PC-9 (cell line): Measurements from ENCODE around the gene TMEM50A. TPM values are rescaled to one million over a fixed set of nuclear protein-coding genes. Genes with fewer than 3 reads are reported as not detected.
"Not testable (repeated sequence)": the region's sequence is repeated elsewhere in the genome, so short reads cannot be mapped to it uniquely, and the experiment has no call there.

Experiments
- BruUV-seq: library from RNA; stranded (reverse); fragments of 400-500 nt; replicated peaks from 2 replicates; lab custom pipeline; 2021; lab: Mats Ljungman, UMichigan
- CTCF ChIA-PET: fragments of 300-600 bp; sonication (Branson Sonifier 250); formaldehyde crosslinking; loops from one replicate; lab custom pipeline; 2022; ENCODE audit warnings: antibody characterized with exemption; lab: Charles Lee
- POLR2A ChIA-PET: fragments of 300-600 bp; sonication (Branson Sonifier 250); formaldehyde crosslinking; loops from one replicate; lab custom pipeline; 2022; ENCODE audit warnings: antibody characterized with exemption; ENCODE audit not compliant: unreplicated experiment; lab: Charles Lee
- DNase-seq, 2 experiments: peaks; one replicate each; pipeline versions ENCODE4 v3.0.0 to v3.0.0-alpha.2; 2015 to 2022; ENCODE audit warnings: mixed read lengths in 1 of 2
- H2AFZ ChIP-seq: fragments of 200-600 bp; sonication (generic); 2 replicates; pipeline ENCODE4 v1.8.1; 2017; ENCODE audit warnings: antibody characterized with exemption
- H3F3A ChIP-seq: fragments of 200-600 bp; sonication (generic); 2 replicates; pipeline ENCODE4 v1.8.1; 2017; ENCODE audit warnings: antibody characterized with exemption, mild to moderate bottlenecking, low read depth; ENCODE audit not compliant: insufficient read depth
- H3K27ac ChIP-seq: fragments of 200-600 bp; sonication (generic); 2 replicates; pipeline ENCODE4 v1.6.1; 2016; ENCODE audit warnings: mixed run types
- H3K27me3 ChIP-seq: fragments of 200-600 bp; sonication (generic); 2 replicates; pipeline ENCODE4 v1.6.1; 2016; ENCODE audit warnings: low read depth, mixed run types; ENCODE audit not compliant: insufficient read depth
- H3K36me3 ChIP-seq: fragments of 200-600 bp; sonication (generic); 2 replicates; pipeline ENCODE4 v1.6.1; 2016; ENCODE audit warnings: low read depth, mixed run types
- H3K4me1 ChIP-seq: fragments of 200-600 bp; sonication (generic); replicated peaks from 2 replicates; pipeline ENCODE4 v1.6.1; 2016; ENCODE audit warnings: mixed run types; ENCODE audit not compliant: insufficient read depth
- H3K4me2 ChIP-seq: fragments of 200-600 bp; sonication (generic); 2 replicates; pipeline ENCODE4 v1.6.1; 2017; ENCODE audit warnings: mixed run types
- H3K4me3 ChIP-seq: fragments of 200-600 bp; sonication (generic); 2 replicates; pipeline ENCODE4 v1.6.1; 2016; ENCODE audit warnings: mixed run types
- H3K79me2 ChIP-seq: fragments of 200-600 bp; sonication (generic); 2 replicates; pipeline ENCODE4 v1.6.1; 2017; ENCODE audit warnings: low read depth, mixed run types
- H3K9me2 ChIP-seq: fragments of 200-600 bp; sonication (generic); 2 replicates; pipeline ENCODE4 v1.8.1; 2017; ENCODE audit warnings: mild to moderate bottlenecking; ENCODE audit not compliant: insufficient read depth
- H3K9me3 ChIP-seq: fragments of 200-600 bp; sonication (generic); 2 replicates; pipeline ENCODE4 v1.8.1; 2016; ENCODE audit warnings: low read depth; ENCODE audit not compliant: insufficient read depth
- H4K20me1 ChIP-seq: fragments of 200-600 bp; sonication (generic); 2 replicates; pipeline ENCODE4 v1.8.1; 2017; ENCODE audit not compliant: insufficient read depth
- intact Hi-C: fragments of 100-400 bp; cut with micrococcal nuclease; formaldehyde crosslinking; loops from one replicate; pipeline ENCODE4 v1.10.0; 2022; ENCODE audit not compliant: unreplicated experiment
- total RNA-seq: library from RNA; stranded (reverse); gene quantifications from 2 replicates; pipeline ENCODE4 v1.2.3, GENCODE V29; 2021

Gene TMEM50A
- total RNA-seq, 1 experiment from 2014 or later: 81.9 TPM

DNA sequence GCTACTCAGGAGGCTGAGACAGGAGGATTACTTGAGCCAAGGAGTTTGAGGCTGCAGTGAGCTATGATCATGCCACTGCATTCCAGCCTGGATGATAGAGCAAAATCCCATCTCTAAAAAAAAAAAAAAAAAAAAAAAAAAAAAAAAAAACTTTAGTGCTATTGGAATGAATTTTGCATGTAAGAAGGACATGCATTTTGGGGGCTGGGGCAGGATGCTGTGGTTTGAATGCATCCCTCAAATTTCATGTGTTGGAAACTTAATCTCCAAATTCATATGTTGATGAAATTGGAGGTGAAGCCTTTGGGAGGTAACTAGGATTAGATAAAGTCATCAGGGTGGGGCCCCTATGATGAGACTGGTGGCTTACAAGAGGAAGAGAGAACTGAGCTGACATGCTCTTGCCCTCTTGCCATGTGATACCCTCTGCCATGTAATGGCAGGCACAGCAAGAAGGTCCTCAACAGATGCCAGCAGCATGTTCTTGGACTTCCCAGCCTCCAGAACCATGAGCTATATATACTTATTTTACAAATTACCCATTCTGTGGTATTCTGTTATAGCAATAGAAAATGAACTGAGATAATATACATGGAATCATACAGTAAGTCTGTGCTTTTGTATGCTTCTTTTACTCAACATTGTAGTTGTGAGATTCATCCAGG is 25.2 kb upstream of the TMEM50A start:
- CTCF ChIA-PET, H3K4me2 ChIP-seq, H3K79me2 ChIP-seq, H3K9me2 ChIP-seq, H3K9me3 ChIP-seq, H3K4me1 ChIP-seq, H2AFZ ChIP-seq, POLR2A ChIA-PET, H3K27me3 ChIP-seq, DNase-seq, H3K27ac ChIP-seq, BruUV-seq, H4K20me1 ChIP-seq, H3K4me3 ChIP-seq, intact Hi-C loops, H3K36me3 ChIP-seq, H3F3A ChIP-seq: not testable (repeated sequence)

DNA sequence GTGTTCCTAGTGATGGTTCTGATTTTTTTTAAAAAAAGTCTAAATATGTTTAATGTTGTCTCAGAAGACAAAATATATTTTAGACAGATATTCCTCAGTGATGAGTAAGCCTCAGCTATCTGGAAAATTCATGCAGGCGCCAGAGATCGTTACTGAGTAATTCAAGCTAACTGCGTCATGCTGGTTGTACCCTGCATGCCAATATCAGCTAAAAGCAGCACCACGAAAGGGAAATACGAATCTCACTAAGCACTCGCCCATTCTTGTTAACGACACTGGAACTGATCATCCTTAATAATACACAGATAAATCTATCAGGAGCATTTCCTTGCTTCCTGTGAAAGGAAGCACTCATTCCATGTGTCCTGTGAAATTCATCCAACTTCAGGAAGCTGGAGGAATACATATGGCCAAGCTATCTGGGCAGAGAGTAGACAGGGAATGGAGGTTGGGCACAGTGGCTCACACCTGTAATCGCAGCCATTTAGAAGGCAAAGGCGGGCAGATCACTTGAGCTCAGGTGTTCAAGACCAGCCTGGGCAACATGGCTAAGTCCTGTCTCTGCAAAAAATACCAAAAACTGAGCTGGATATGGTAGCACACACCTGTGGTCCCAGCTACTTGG is 17.7 kb upstream of the TMEM50A start:
- CTCF ChIA-PET, POLR2A ChIA-PET: not testable (repeated sequence)

DNA sequence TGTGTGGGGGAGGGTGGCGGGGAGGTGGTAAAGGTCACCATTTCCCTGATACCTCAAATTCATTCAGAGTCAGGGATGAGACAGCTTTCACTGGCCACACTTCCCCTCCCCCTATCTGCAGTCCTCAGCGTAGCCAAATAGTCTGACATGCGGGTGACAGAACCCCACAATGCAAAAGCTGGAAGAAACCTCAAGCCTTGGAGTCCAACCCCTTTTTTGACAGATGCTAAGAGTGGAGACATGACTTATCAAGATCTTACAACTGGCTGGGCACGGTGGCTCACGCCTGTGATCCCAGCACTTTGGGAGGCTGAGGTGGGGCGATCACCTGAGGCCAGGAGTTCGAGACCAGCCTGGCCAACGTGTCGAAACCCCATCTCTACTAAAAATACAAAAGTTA is 16.0 kb upstream of the TMEM50A start:
- H3K27ac ChIP-seq, CTCF ChIA-PET, DNase-seq, H3K79me2 ChIP-seq, H4K20me1 ChIP-seq, H2AFZ ChIP-seq, H3K27me3 ChIP-seq, H3K9me3 ChIP-seq, H3K36me3 ChIP-seq, H3K9me2 ChIP-seq, H3K4me2 ChIP-seq, H3K4me1 ChIP-seq, BruUV-seq, intact Hi-C loops, H3K4me3 ChIP-seq, H3F3A ChIP-seq: not testable (repeated sequence)
- POLR2A ChIA-PET: interaction anchor here (0.6 kb wide), 1 partner anchor 675 kb away, joined by 10 read pairs; the partner anchor contains the start of gene PAFAH2

More for the DNA sequence above, 17.7 kb upstream of the TMEM50A start:
- H3K9me2 ChIP-seq, H3K4me1 ChIP-seq, H3K9me3 ChIP-seq, BruUV-seq, H3K27ac ChIP-seq, H3K79me2 ChIP-seq, H3K4me2 ChIP-seq, H4K20me1 ChIP-seq, H3K27me3 ChIP-seq, H3K4me3 ChIP-seq, DNase-seq, H3F3A ChIP-seq, H3K36me3 ChIP-seq, intact Hi-C loops, H2AFZ ChIP-seq: not testable (repeated sequence)

DNA sequence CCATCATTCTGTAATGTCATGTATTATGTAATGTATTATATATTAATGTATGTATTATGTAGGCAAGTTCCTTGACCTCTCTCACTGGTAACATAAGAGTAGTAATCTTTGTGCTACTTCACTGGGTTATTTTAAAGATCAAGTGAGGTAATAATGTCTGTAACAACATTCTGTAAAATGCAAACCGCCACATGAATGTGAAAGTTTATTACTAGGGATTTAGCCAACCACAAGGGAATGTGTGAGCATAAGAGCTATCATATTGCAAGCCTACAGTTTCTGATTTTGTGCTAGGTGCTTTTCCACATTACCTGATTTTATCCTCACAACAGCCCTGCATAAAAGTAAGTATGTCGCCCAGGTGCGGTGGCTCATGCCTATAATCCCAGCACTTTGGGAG is 13.7 kb upstream of the TMEM50A start:
- H3K4me3 ChIP-seq, BruUV-seq, H3K4me1 ChIP-seq, intact Hi-C loops, CTCF ChIA-PET, H4K20me1 ChIP-seq, H3K4me2 ChIP-seq, H2AFZ ChIP-seq, POLR2A ChIA-PET, DNase-seq, H3K79me2 ChIP-seq, H3F3A ChIP-seq, H3K27ac ChIP-seq, H3K36me3 ChIP-seq, H3K9me2 ChIP-seq, H3K9me3 ChIP-seq, H3K27me3 ChIP-seq: not testable (repeated sequence)

DNA sequence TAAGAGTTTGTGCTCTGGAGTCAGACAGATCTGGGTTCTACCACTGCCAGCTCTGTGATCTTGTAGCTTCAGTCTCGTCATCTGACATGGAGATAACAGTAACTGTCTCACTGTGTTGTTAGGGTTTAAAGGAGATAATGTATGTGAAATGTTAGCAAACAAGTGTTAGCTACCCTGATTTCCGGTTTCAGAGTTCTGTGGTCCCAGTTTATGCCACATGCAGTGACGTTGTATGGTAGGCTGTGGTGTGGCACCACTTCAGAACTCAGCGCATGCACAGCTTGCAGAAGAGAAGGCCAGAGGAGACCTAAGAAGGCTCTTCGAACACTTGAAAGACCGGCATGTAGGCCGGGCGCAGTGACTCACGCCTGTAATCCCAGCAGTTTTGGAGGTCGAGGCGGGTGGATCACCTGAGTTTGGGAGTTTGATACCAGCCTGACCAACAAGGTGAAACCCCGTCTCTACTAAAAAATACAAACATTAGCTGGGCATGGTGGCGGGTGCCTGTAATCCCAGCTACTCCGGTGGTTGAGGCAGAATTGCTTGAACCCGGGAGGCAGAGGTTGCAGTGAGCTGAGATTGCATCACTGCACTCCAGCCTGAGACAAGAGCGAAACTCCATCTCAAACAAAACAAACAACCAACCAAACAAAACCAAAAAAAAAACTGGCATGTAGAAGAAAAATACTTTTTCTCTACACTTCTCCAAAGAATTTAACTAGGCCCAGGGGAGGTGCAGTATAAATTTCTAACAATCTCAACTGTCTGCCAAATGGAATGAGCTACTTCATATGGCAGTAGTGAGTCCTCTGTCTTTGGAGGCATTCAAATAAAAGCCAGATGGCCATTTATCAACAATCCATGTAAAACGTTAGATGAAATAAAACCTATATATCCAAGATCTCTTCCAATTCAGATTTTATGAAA is 10.0 kb upstream of the TMEM50A start:
- H3K79me2 ChIP-seq, H3K4me2 ChIP-seq, DNase-seq, H3K27me3 ChIP-seq, CTCF ChIA-PET, H3K4me1 ChIP-seq, H3K9me3 ChIP-seq, intact Hi-C loops, H3K9me2 ChIP-seq, H4K20me1 ChIP-seq, H3K27ac ChIP-seq, H3F3A ChIP-seq, H3K36me3 ChIP-seq, H2AFZ ChIP-seq, POLR2A ChIA-PET, H3K4me3 ChIP-seq, BruUV-seq: not testable (repeated sequence)

DNA sequence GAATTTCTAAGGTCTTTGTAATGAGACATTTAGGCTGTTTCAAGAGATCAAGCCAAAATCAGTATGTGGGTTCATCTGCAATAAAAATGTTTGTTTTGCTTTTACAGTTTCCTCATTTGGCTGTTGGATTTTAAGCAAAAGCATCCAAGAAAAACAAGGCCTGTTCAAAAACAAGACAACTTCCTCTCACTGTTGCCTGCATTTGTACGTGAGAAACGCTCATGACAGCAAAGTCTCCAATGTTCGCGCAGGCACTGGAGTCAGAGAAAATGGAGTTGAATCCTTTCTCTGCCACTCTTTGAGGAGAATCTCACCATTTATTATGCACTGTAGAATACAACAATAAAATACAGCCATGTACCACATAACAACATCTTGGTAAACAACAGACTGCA is 9.3 kb upstream of the TMEM50A start:
- H3F3A ChIP-seq, H3K4me2 ChIP-seq, H3K27ac ChIP-seq, CTCF ChIA-PET, POLR2A ChIA-PET, DNase-seq, H3K9me2 ChIP-seq, H3K36me3 ChIP-seq, H3K4me1 ChIP-seq, H3K27me3 ChIP-seq, H3K9me3 ChIP-seq, H3K4me3 ChIP-seq, H3K79me2 ChIP-seq, intact Hi-C loops, H2AFZ ChIP-seq, H4K20me1 ChIP-seq, BruUV-seq: not testable (repeated sequence)

DNA sequence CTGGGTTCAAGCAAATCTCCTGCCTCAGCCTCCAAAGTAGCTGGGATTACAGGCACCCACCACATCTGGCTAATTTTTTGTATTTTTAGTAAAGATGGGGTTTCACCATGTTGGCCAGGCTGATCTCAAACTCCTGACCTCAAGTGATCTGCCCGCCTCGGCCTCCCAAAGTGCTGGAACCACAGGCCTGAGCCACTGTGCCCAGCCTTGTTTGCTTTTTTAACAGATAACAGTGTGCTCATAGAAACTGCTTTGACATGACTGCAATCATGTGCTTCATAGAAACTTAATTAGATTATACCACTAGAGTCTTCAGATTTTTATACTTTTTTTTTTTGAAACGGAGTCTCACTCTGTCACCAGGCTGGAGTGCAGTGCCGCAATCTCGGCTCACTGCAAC is 8.8 kb upstream of the TMEM50A start:
- H3K79me2 ChIP-seq, H4K20me1 ChIP-seq, CTCF ChIA-PET, H3K27ac ChIP-seq, H3F3A ChIP-seq, POLR2A ChIA-PET, H3K4me2 ChIP-seq, H3K9me3 ChIP-seq, H2AFZ ChIP-seq, BruUV-seq, intact Hi-C loops, H3K27me3 ChIP-seq, H3K4me3 ChIP-seq, H3K36me3 ChIP-seq, H3K4me1 ChIP-seq, H3K9me2 ChIP-seq, DNase-seq: not testable (repeated sequence)
